Thyroid gland (tissue), 4 donors: Measurements from ENCODE around the gene PRMT7.

Experiments
- CTCF ChIP-seq, 6 experiments: fragments of 200-600 bp in 3 of 6; fragments of 450-650 bp in 3 of 6; sonication (generic) in 3 of 6; IDR thresholded peaks; one replicate each; pipeline ENCODE4 v1.5.1; 2016 to 2019; ENCODE audit warnings: antibody characterized with exemption in 6 of 6, mild to moderate bottlenecking in 2 of 6, inconsistent platforms in 1 of 6, moderate library complexity in 1 of 6
- POLR2A ChIP-seq, 2 donors: fragments of 450-650 bp; IDR thresholded peaks; one replicate each; pipeline ENCODE4 v1.6.1; 2017; ENCODE audit warnings: antibody characterized with exemption in 2 of 2, mild to moderate bottlenecking in 2 of 2, moderate library complexity in 1 of 2

- TF ChIP-seq CTCF (IDR thresholded peaks at IDR 0.05) (peak in 1 of 6 experiments; percentile 52), POLR2A (IDR thresholded peaks at IDR 0.05) (peak in 1 of 2 donors; percentile 79)
Observed at GRCh38 chr16:68310774-68311511, at the start of gene PRMT7, which contains the start of gene SLC7A6OS.
